Dendritic cell treated with granulocyte-macrophage colony-stimulating factor and Interleukin-4, amounts not matched to agents 40 ng/mL and 50 ng/mL, for 4 days (primary cell): ENCODE data around the gene SEMA6D.
"Not testable (repeated sequence)": the region's sequence is repeated elsewhere in the genome, so short reads cannot be mapped to it uniquely, and the experiment has no call there.

ENCODE experiments used
- H3K27ac Mint-ChIP-seq: one replicate; pipeline ENCODE4 v1.8.0; 2022; ENCODE audit warnings: mild to moderate bottlenecking, mixed read lengths
- H3K27me3 Mint-ChIP-seq: one replicate; pipeline ENCODE4 v1.8.0; 2022; ENCODE audit warnings: mild to moderate bottlenecking, mixed read lengths
- H3K36me3 Mint-ChIP-seq: one replicate; pipeline ENCODE4 v1.8.0; 2022; ENCODE audit warnings: low read depth, mixed read lengths
- H3K4me1 Mint-ChIP-seq: one replicate; pipeline ENCODE4 v1.8.0; 2022; ENCODE audit warnings: low read depth, mixed read lengths
- H3K4me3 Mint-ChIP-seq: one replicate; pipeline ENCODE4 v1.8.0; 2022; ENCODE audit warnings: mild to moderate bottlenecking, moderate library complexity, mixed read lengths
- H3K9me3 Mint-ChIP-seq: one replicate; pipeline ENCODE4 v1.8.0; 2022; ENCODE audit warnings: mixed read lengths
- intact Hi-C: fragments of 100-400 bp; cut with micrococcal nuclease; formaldehyde crosslinking; loops from one replicate; pipeline ENCODE4 v1.15.0; 2022

Gene SEMA6D

GRCh38 chr15:47725906-47726305 lies 8.6 kb downstream of the SEMA6D start:
- peaks cover 12% of the 10 kb centered on the region for H3K27me3 Mint-ChIP-seq
- H3K27ac Mint-ChIP-seq = no peak overlapping the region
- intact Hi-C loops = no loop called here
- no peaks in the 10 kb centered on the region for H3K4me1 Mint-ChIP-seq
- no peaks in the 10 kb centered on the region for H3K36me3 Mint-ChIP-seq
- H3K4me3 Mint-ChIP-seq = no peak overlapping the region
- H3K9me3 Mint-ChIP-seq = no peaks in the 10 kb centered on the region

- no peak overlapping the region for H3K27ac Mint-ChIP-seq
- H3K9me3 Mint-ChIP-seq = no peaks in the 10 kb centered on the region
- H3K4me1 Mint-ChIP-seq = no peaks in the 10 kb centered on the region
- intact Hi-C loops = no loop called here
- peaks cover 9% of the 10 kb centered on the region for H3K27me3 Mint-ChIP-seq
- no peaks in the 10 kb centered on the region for H3K36me3 Mint-ChIP-seq
- H3K4me3 Mint-ChIP-seq = no peak overlapping the region
Observed at GRCh38 chr15:47726399-47726823, 9.1 kb downstream of the SEMA6D start.

- peaks cover 2% of the 10 kb centered on the region for H3K27me3 Mint-ChIP-seq
- intact Hi-C loops = no loop called here
- H3K36me3 Mint-ChIP-seq = no peaks in the 10 kb centered on the region
Observed at GRCh38 chr15:47727137-47727536, 9.8 kb downstream of the SEMA6D start.

GRCh38 chr15:47727676-47728075 lies 10.4 kb downstream of the SEMA6D start:
- no peak overlapping the region for H3K4me3 Mint-ChIP-seq
- H3K9me3 Mint-ChIP-seq = no peaks in the 10 kb centered on the region
- H3K4me1 Mint-ChIP-seq = no peaks in the 10 kb centered on the region
- no peaks in the 10 kb centered on the region for H3K36me3 Mint-ChIP-seq
- no peaks in the 10 kb centered on the region for H3K27me3 Mint-ChIP-seq
- no peak overlapping the region for H3K27ac Mint-ChIP-seq
- intact Hi-C loops = no loop called here

More at GRCh38 chr15:47727137-47727536, 9.8 kb downstream of the SEMA6D start:
- no peak overlapping the region for H3K4me3 Mint-ChIP-seq
- no peak overlapping the region for H3K27ac Mint-ChIP-seq
- no peaks in the 10 kb centered on the region for H3K4me1 Mint-ChIP-seq
- no peaks in the 10 kb centered on the region for H3K9me3 Mint-ChIP-seq

GRCh38 chr15:47728426-47728825 lies 11.1 kb downstream of the SEMA6D start:
- intact Hi-C loops = no loop called here
- no peaks in the 10 kb centered on the region for H3K9me3 Mint-ChIP-seq
- H3K27me3 Mint-ChIP-seq = no peaks in the 10 kb centered on the region
- no peaks in the 10 kb centered on the region for H3K4me1 Mint-ChIP-seq
- H3K4me3 Mint-ChIP-seq = no peak overlapping the region
- no peaks in the 10 kb centered on the region for H3K36me3 Mint-ChIP-seq
- H3K27ac Mint-ChIP-seq = no peak overlapping the region

GRCh38 chr15:47728886-47729285 lies 11.6 kb downstream of the SEMA6D start:
- Mint-ChIP-seq H3K27ac (no peak overlapping the region), H3K27me3 (no peaks in the 10 kb centered on the region), H3K4me1 (no peaks in the 10 kb centered on the region), H3K4me3 (no peak overlapping the region), H3K36me3 (no peaks in the 10 kb centered on the region), H3K9me3 (no peaks in the 10 kb centered on the region)
- intact Hi-C loops = no loop called here

GRCh38 chr15:47731230-47731629 lies 13.9 kb downstream of the SEMA6D start:
- H3K36me3 Mint-ChIP-seq = no peaks in the 10 kb centered on the region
- no peaks in the 10 kb centered on the region for H3K4me1 Mint-ChIP-seq
- H3K27ac Mint-ChIP-seq = no peak overlapping the region
- H3K9me3 Mint-ChIP-seq = no peaks in the 10 kb centered on the region
- H3K27me3 Mint-ChIP-seq = no peaks in the 10 kb centered on the region
- intact Hi-C loops = no loop called here
- H3K4me3 Mint-ChIP-seq = no peak overlapping the region

- Mint-ChIP-seq H3K27ac (no peak overlapping the region), H3K36me3 (no peaks in the 10 kb centered on the region), H3K27me3 (no peaks in the 10 kb centered on the region), H3K4me3 (no peak overlapping the region), H3K4me1 (no peaks in the 10 kb centered on the region), H3K9me3 (no peaks in the 10 kb centered on the region)
- intact Hi-C loops = no loop called here
Observed at GRCh38 chr15:47732248-47732647, 14.9 kb downstream of the SEMA6D start.

- H3K4me3 Mint-ChIP-seq = no peak overlapping the region
- no peaks in the 10 kb centered on the region for H3K36me3 Mint-ChIP-seq
- H3K4me1 Mint-ChIP-seq = no peaks in the 10 kb centered on the region
- H3K27ac Mint-ChIP-seq = no peak overlapping the region
- H3K27me3 Mint-ChIP-seq = no peaks in the 10 kb centered on the region
- intact Hi-C loops = no loop called here
- H3K9me3 Mint-ChIP-seq = no peaks in the 10 kb centered on the region
Observed at GRCh38 chr15:47733085-47733484, 15.8 kb downstream of the SEMA6D start.

GRCh38 chr15:47736143-47736786 lies 19.0 kb downstream of the SEMA6D start:
- Mint-ChIP-seq H3K27me3 (no peaks in the 10 kb centered on the region), H3K27ac (no peak overlapping the region), H3K9me3 (no peaks in the 10 kb centered on the region), H3K4me1 (no peaks in the 10 kb centered on the region), H3K4me3 (no peak overlapping the region), H3K36me3 (no peaks in the 10 kb centered on the region)
- intact Hi-C loops = no loop called here

- H3K4me3 Mint-ChIP-seq = no peak overlapping the region
- no peak overlapping the region for H3K27ac Mint-ChIP-seq
- intact Hi-C loops = no loop called here
- no peaks in the 10 kb centered on the region for H3K9me3 Mint-ChIP-seq
- no peaks in the 10 kb centered on the region for H3K4me1 Mint-ChIP-seq
- H3K36me3 Mint-ChIP-seq = no peaks in the 10 kb centered on the region
- H3K27me3 Mint-ChIP-seq = no peaks in the 10 kb centered on the region
Observed at GRCh38 chr15:47737477-47737876, 20.2 kb downstream of the SEMA6D start.

GRCh38 chr15:47738144-47738825 lies 21.0 kb downstream of the SEMA6D start:
- intact Hi-C loops, H3K36me3 Mint-ChIP-seq: not testable (repeated sequence)

GRCh38 chr15:47741082-47741481 lies 23.8 kb downstream of the SEMA6D start:
- H3K4me1 Mint-ChIP-seq = no peaks in the 10 kb centered on the region
- no peaks in the 10 kb centered on the region for H3K36me3 Mint-ChIP-seq
- no peak overlapping the region for H3K4me3 Mint-ChIP-seq
- intact Hi-C loops = no loop called here
- no peak overlapping the region for H3K27ac Mint-ChIP-seq
- no peaks in the 10 kb centered on the region for H3K9me3 Mint-ChIP-seq
- H3K27me3 Mint-ChIP-seq = no peaks in the 10 kb centered on the region

More at GRCh38 chr15:47738144-47738825, 21.0 kb downstream of the SEMA6D start:
- H3K9me3 Mint-ChIP-seq, H3K4me3 Mint-ChIP-seq, H3K27ac Mint-ChIP-seq, H3K27me3 Mint-ChIP-seq, H3K4me1 Mint-ChIP-seq: not testable (repeated sequence)

GRCh38 chr15:47741907-47742306 lies 24.6 kb downstream of the SEMA6D start:
- Mint-ChIP-seq H3K27ac (no peak overlapping the region), H3K27me3 (no peaks in the 10 kb centered on the region), H3K4me3 (no peak overlapping the region), H3K9me3 (no peaks in the 10 kb centered on the region), H3K4me1 (no peaks in the 10 kb centered on the region), H3K36me3 (no peaks in the 10 kb centered on the region)
- intact Hi-C loops = no loop called here

GRCh38 chr15:47742334-47742733 lies 25.0 kb downstream of the SEMA6D start:
- H3K36me3 Mint-ChIP-seq = no peaks in the 10 kb centered on the region
- H3K9me3 Mint-ChIP-seq = no peaks in the 10 kb centered on the region
- intact Hi-C loops = no loop called here
- H3K4me3 Mint-ChIP-seq = no peak overlapping the region
- H3K4me1 Mint-ChIP-seq = no peaks in the 10 kb centered on the region
- H3K27me3 Mint-ChIP-seq = no peaks in the 10 kb centered on the region
- H3K27ac Mint-ChIP-seq = no peak overlapping the region
